ENCODE measurements around the gene NPLOC4.

DNA sequence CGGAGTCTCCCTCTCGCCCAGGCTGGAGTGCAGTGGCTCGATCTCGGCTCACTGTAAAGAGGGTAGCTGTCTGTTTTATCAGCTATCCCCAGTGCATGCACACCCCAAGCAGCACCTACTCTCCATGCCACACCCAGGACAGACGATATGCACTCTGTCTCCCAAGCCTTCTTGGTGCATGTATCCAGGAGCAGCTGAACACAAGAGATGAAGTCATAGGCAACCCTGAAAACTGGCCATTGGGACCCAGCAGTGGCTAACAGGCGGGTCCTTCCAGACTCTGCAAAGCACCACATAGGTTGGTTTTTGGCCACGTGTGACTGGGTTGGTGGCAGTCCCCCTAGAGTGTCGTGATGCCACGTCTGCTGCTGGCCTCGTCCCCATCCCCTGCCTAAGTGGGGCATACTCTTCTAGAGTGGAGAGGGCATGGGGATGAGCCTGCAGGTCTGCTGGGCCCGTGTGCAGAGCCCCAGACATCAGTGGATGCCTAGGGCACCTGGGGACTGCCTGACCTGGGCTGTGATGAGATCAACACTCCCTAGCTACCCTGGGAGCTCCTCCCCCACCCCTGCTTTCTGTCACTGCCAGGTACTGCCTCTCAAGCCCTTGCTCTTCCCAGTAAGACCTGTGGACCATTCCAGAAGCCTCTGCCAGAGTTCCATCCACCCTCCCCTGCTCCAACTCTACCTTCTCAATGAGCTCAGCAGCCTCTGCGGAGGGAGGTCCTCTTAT, 10.1 kb upstream of the NPLOC4 start:
- no peak for TF ChIP-seq CTCF (IDR thresholded peaks at IDR 0.05)
- TF ChIP-seq EP300 (IDR thresholded peaks at IDR 0.05), result no peak
- no peak for TF ChIP-seq POLR2A (IDR thresholded peaks at IDR 0.05)
- no peak for TF ChIP-seq POLR2AphosphoS5 (IDR thresholded peaks at IDR 0.05)
